ENCODE measurements around the gene CYP4F12.
A peak's percentile ranks its signal among the peaks of the same experiment; 100 is the strongest.

DNA sequence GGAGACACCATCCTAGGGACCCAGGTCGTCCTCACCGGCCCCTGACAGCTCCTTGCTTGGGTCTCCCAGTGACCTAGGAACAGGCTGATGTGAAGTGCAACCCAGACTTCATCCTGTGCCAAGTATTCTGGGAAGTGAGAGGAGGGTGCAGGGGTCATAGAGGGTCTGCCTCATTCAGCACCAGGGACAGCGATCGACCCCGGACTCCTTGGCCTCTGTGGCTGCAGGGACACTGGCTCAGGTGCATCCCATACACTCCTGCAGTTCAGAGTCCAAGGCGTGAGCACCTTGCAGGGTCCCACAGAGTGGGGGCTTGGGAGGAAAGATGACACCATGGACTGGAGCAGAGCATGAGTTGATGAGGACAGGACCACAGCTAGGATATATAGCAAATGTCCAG is 44.9 kb downstream of the CYP4F12 start:
- TF ChIP-seq, protein P1, sequence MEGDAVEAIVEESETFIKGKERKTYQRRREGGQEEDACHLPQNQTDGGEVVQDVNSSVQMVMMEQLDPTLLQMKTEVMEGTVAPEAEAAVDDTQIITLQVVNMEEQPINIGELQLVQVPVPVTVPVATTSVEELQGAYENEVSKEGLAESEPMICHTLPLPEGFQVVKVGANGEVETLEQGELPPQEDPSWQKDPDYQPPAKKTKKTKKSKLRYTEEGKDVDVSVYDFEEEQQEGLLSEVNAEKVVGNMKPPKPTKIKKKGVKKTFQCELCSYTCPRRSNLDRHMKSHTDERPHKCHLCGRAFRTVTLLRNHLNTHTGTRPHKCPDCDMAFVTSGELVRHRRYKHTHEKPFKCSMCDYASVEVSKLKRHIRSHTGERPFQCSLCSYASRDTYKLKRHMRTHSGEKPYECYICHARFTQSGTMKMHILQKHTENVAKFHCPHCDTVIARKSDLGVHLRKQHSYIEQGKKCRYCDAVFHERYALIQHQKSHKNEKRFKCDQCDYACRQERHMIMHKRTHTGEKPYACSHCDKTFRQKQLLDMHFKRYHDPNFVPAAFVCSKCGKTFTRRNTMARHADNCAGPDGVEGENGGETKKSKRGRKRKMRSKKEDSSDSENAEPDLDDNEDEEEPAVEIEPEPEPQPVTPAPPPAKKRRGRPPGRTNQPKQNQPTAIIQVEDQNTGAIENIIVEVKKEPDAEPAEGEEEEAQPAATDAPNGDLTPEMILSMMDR (conservative IDR thresholded peaks at IDR 0.05; ENCODE audit: low read depth in 2 of 2) = no peak
- TF ChIP-seq, protein P2, sequence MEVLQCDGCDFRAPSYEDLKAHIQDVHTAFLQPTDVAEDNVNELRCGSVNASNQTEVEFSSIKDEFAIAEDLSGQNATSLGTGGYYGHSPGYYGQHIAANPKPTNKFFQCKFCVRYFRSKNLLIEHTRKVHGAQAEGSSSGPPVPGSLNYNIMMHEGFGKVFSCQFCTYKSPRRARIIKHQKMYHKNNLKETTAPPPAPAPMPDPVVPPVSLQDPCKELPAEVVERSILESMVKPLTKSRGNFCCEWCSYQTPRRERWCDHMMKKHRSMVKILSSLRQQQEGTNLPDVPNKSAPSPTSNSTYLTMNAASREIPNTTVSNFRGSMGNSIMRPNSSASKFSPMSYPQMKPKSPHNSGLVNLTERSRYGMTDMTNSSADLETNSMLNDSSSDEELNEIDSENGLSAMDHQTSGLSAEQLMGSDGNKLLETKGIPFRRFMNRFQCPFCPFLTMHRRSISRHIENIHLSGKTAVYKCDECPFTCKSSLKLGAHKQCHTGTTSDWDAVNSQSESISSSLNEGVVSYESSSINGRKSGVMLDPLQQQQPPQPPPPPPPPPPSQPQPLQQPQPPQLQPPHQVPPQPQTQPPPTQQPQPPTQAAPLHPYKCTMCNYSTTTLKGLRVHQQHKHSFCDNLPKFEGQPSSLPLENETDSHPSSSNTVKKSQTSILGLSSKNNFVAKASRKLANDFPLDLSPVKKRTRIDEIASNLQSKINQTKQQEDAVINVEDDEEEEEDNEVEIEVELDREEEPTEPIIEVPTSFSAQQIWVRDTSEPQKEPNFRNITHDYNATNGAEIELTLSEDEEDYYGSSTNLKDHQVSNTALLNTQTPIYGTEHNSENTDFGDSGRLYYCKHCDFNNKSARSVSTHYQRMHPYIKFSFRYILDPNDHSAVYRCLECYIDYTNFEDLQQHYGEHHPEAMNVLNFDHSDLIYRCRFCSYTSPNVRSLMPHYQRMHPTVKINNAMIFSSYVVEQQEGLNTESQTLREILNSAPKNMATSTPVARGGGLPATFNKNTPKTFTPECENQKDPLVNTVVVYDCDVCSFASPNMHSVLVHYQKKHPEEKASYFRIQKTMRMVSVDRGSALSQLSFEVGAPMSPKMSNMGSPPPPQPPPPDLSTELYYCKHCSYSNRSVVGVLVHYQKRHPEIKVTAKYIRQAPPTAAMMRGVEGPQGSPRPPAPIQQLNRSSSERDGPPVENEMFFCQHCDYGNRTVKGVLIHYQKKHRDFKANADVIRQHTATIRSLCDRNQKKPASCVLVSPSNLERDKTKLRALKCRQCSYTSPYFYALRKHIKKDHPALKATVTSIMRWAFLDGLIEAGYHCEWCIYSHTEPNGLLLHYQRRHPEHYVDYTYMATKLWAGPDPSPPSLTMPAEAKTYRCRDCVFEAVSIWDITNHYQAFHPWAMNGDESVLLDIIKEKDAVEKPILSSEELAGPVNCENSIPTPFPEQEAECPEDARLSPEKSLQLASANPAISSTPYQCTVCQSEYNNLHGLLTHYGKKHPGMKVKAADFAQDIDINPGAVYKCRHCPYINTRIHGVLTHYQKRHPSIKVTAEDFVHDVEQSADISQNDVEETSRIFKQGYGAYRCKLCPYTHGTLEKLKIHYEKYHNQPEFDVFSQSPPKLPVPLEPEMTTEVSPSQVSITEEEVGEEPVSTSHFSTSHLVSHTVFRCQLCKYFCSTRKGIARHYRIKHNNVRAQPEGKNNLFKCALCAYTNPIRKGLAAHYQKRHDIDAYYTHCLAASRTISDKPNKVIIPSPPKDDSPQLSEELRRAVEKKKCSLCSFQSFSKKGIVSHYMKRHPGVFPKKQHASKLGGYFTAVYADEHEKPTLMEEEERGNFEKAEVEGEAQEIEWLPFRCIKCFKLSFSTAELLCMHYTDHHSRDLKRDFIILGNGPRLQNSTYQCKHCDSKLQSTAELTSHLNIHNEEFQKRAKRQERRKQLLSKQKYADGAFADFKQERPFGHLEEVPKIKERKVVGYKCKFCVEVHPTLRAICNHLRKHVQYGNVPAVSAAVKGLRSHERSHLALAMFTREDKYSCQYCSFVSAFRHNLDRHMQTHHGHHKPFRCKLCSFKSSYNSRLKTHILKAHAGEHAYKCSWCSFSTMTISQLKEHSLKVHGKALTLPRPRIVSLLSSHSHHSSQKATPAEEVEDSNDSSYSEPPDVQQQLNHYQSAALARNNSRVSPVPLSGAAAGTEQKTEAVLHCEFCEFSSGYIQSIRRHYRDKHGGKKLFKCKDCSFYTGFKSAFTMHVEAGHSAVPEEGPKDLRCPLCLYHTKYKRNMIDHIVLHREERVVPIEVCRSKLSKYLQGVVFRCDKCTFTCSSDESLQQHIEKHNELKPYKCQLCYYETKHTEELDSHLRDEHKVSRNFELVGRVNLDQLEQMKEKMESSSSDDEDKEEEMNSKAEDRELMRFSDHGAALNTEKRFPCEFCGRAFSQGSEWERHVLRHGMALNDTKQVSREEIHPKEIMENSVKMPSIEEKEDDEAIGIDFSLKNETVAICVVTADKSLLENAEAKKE (CRISPR knock-in tag; IDR thresholded peaks at IDR 0.05) = no peak
- TF ChIP-seq EZH2phosphoT487 (IDR thresholded peaks at IDR 0.05; ENCODE audit: unreplicated experiment) (no peak), JUNB (IDR thresholded peaks at IDR 0.05; ENCODE audit: unreplicated experiment) (no peak), EZH2 (IDR thresholded peaks at IDR 0.05; ENCODE audit: low read depth, unreplicated experiment) (no peak), POLR2AphosphoS5 (IDR thresholded peaks at IDR 0.05; ENCODE audit: low read depth) (no peak)
- TF ChIP-seq, protein P3, sequence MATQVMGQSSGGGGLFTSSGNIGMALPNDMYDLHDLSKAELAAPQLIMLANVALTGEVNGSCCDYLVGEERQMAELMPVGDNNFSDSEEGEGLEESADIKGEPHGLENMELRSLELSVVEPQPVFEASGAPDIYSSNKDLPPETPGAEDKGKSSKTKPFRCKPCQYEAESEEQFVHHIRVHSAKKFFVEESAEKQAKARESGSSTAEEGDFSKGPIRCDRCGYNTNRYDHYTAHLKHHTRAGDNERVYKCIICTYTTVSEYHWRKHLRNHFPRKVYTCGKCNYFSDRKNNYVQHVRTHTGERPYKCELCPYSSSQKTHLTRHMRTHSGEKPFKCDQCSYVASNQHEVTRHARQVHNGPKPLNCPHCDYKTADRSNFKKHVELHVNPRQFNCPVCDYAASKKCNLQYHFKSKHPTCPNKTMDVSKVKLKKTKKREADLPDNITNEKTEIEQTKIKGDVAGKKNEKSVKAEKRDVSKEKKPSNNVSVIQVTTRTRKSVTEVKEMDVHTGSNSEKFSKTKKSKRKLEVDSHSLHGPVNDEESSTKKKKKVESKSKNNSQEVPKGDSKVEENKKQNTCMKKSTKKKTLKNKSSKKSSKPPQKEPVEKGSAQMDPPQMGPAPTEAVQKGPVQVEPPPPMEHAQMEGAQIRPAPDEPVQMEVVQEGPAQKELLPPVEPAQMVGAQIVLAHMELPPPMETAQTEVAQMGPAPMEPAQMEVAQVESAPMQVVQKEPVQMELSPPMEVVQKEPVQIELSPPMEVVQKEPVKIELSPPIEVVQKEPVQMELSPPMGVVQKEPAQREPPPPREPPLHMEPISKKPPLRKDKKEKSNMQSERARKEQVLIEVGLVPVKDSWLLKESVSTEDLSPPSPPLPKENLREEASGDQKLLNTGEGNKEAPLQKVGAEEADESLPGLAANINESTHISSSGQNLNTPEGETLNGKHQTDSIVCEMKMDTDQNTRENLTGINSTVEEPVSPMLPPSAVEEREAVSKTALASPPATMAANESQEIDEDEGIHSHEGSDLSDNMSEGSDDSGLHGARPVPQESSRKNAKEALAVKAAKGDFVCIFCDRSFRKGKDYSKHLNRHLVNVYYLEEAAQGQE (IDR thresholded peaks at IDR 0.05; ENCODE audit: unreplicated experiment) = peak; percentile 27
